GM21381 (cell line): ENCODE data around the gene NLGN1.
"Not testable (repeated sequence)": the region's sequence is repeated elsewhere in the genome, so short reads cannot be mapped to it uniquely, and the experiment has no call there.

ENCODE experiments used
- ATAC-seq: cut with Tn5 transposase; IDR thresholded peaks from one replicate; pipeline ENCODE4 v1.9.1; 2021; ENCODE audit warnings: mild to moderate bottlenecking, moderate library complexity; ENCODE audit not compliant: unreplicated experiment

NLGN1 gene

DNA sequence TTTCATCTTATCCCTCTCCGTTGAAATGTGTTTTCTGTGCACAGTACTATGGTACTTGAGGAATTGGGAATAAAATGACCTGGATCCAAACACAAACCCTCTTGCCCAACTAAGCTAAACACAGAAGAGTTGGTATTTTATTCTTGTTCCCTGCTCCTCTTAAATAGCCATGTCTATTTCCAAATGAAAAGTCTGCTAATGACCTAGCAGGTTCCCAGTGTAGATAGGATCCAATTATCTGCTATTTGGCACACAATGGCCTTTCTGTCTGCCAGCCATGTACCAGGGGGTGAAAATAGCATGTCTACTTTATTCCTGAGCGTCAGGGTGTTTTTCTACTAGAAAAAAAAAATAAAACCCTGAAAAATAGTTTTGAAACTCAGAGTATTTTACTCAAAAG lies 804.6 kb downstream of the NLGN1 start:
- no peak for ATAC-seq

DNA sequence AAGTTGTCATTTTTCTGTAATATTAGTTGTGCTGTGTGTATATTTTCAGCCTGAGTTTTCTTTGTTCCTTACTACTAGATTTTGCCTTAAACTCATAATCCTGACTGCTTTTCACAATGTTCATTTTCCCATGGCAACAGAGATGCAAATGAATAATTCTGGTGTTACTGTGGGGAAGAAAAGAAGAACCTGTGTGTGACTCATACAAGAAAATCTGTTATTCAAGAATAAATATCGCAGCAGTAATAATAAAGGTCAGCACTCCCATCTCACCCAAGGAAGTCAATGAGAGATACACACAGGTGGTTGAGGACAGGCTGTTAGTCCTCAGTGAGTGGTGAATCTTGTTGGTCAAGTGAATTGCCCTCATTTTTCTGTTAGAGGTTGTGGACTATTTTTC lies 805.0 kb downstream of the NLGN1 start:
- no peak for ATAC-seq

DNA sequence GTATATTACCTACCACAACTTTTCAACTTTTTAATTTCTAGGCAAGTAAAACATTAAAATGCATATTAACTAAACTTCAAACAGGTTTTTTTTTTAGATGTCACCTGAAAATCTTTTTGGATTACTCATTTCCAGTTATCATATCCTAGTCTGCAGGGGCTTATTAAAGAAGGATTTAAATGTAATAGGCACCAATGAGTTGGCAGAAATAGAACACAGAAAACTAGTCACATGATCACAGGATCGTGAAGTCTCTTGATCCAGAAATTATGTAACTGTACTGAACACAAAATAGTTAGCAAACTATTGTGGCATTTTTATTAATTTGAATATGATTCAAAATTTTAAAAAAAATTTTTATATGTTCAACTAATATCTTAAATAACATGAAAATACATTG lies 807.2 kb downstream of the NLGN1 start:
- no peak for ATAC-seq

DNA sequence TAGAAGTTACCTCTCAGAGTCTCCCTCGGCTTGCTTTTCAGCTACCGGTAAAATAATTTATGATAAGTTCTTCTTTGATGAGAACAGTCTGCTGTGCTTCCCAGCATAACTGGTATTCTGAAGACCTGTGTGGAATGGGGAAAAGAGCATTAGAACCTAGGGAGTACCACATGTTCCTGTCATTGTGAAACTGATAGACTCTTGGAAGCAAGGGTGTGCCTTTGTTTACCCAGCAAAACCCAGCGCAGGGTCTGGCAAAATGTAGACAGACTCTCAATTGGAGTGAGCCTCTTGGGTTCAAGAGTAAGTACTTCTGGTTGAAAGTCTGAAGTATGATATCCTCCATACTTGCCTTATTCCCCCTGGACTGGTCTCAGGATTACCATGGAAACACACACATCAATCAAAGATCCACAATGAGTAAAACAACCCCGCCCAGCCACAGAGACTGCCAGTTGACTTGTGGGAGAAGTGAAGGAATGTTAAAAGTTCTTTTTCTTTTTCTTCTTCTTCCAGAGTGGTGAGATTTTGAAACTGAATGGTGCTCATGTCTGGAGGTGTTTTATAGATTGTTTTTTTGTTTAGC lies 809.2 kb downstream of the NLGN1 start:
- ATAC-seq: no peak

DNA sequence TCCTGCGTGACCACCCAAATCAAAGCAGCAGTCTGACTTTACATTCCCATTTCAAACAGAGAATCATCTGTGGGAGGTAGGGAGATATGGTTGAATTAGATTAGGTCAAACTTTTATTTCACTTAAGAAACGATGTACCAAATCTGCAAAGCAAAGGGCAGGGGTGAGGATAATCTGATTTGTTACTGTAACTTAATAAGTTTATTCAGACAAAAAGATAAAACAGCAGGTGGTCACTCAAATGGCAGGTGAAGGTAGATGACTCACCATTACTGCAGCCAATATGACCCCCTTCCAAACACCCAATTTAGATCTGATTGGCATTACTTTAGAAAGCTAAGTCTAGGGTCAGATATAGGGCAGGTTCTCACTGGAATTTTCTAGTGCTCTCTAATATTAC lies 810.6 kb downstream of the NLGN1 start:
- no peak for ATAC-seq

DNA sequence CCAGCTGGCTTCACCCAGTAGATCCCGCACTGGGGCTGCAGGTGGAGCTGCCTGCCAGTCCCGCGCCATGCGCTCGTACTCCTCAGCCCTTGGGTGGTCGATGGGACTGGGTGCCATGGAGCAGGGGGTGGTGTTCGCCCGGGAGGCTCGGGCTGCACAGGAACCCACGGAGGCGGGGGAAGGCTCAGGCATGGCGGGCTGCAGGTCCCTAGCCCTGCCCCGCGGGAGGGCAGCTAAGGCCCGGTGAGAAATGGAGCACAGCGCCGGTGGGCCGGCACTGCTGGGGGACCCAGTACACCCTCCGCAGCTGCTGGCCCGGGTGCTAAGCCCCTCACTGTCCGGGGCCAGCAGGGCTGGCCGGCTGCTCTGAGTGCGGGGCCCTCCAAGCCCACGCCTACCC lies 814.4 kb downstream of the NLGN1 start:
- ATAC-seq: not testable (repeated sequence)

DNA sequence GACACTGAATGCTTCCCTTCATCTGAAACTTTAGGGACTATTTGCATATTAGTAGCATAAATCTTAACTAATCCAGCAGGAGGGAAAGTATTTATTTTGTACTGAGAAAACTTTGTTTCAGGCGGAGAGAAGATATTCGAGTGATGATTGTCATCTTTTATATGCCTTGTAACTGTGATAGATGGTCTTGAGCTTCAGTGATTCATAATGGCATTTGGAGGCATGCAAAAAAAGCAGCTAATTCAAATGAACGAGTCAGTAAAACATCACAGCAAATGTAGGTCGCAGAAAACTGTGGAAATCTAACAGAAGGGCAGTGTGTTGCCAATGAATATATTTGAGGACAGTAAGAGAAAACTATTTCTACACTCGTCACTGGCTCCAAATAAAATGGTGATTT lies 817.9 kb downstream of the NLGN1 start:
- no peak for ATAC-seq

DNA sequence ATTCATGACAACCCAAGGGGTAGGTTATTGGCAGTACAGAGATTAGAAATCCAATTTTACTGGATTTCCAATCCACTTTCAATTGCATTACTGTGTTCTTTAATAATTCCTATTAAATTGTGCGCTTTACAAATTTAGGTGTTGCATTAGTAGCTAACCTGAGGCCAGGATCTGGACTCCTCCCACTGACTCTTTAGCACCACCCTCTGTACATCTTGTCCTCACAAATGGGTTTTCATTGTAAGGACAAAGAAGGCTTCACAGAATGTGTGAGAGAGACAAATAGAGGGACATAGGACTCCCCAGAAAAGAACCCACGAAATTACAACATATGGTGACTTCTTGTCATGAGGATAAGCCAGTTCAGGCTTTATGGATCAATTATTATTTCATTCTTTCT lies 818.5 kb downstream of the NLGN1 start:
- no peak for ATAC-seq

DNA sequence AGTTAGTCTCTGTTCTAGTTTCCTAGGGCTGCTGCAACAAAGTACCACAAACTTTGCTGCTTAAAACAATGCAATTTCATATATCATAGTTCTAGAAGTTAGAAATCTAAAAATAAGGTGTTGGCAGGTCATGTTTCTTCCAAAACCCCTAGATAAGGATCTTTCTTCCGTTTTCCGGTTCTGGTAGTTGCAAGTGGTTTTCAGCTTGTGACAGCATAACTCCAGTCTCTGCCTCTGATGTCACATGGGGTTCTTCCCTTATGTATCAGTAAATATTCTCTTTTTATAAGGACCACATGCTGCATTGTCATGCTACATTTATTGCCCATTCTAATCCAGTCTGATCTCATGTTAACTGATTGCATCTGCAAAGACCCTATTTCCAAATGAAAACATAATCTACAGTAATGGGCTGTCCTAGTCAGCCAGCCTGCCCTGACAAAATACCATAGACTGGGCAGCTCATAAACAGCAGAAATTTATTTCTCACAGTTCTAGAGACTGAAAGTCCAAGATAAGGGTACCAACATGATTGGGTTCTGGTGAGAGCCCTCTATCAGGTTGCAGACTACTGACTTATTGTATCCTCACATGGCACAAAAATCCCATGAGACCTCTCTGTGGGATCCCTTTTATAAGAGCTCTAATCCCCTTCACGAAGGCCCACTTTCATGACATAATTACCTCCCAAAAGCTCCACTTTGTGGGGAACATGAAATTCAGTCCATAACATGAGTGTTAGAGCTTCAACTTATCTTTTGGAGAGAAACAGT lies 819.6 kb downstream of the NLGN1 start:
- ATAC-seq: no peak

DNA sequence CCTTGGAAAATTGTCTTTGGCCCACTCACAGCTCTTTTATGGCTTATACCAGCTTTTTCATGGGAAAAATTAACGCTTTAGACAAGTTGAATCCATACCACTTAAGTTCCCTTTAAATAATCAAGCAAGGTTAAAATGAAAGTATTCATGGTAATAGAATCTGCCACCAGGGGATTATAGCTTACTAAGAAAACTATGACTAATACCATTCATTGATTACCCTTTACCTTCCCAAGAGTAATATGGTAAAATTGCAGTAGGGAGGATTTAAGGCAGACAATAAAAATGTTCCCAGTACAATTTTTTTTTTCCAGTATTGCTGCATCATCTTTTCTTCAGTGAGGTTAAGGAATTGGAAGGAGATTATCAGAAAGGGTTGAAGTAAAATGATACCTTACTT lies 820.5 kb downstream of the NLGN1 start:
- ATAC-seq: no peak

DNA sequence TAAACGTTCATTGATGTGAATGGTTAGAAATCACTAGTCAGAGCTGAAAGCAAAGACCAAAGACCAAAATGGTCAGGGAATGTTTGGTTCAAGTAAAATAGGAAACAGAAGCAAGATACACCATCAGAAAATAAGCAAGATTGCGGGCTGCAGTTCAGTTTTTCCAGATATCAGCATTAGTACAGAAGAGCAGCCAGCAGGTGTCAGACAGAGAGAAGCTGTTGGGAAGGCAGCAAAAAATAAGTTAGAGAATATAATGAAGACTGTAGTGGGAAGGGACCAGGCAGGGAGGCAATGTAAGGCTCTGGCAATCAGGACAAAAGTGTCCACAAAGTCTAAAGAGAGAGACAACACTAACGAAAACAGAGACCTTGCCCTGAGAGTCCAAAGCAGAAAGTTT lies 822.2 kb downstream of the NLGN1 start:
- ATAC-seq: no peak

DNA sequence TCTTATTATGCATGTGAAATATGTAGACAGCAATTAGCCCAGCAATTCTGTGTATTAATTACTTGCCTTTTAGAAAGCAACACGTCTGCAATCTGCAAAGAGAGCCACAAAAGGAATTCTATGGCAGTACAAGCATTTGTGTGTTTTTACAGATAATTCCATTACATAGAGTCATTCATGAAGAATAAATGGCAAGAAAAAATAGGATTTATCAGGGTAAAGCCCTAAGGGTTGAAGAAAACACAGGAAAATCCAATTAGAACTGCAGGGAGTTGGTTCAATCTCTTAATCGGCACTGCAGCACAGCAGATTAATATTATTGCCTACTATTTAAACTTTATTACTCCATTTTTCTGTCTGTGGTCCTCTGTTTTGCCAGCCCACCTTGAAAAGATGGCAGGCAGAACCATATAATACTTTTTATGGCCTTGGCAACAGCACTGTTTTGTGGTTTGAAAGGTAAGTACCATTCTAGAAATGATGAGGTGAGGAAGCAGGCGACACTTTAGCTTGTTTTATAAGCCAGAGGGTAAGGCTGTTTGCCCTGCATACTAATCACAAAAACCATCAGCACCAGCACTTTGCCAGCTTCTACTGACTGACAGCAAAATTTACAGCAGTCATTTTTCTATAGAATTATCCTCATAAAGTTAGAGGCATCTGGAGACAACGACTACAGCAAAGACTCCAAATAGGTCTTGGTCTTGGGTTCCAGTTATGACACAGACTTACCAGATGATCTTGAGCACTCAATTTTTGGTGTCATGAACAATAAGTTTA lies 823.4 kb downstream of the NLGN1 start:
- ATAC-seq: no peak

DNA sequence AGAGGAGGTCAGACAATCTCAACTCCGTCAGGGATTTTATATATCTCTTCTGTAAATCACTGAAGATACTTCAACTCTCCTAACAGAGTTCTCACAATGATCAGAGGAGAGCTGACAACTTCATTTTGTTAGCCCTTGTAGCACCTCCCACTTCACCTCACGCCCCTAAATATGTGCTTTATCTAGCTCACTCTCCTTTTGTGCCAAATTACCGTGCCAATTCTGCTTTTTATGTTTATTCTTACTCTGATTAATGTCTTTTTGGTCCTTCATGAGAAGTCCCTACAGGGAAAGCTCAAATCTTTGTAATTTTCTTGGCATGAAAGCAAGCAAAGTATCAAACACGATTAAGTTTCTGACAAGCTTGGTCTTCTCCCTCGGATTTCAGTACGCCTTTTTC lies 825.5 kb downstream of the NLGN1 start:
- no peak for ATAC-seq

DNA sequence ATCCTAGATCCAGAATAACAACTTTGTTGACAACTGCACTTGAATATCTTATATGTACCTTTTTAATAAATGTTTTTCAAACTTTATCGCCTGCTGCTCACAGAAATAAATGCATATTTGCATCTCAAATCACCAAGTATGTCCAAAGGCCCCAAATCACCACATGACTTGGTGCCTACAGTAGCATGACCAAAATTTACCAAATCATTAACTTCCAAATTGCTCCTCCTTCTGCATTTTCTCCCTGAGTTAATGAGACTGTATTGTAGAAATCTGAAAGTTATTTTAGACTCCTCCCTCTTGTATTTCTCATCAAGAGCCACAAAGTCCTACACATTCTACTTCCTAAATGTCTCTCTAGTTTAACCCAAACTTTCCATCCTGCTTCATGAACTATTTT lies 826.1 kb downstream of the NLGN1 start:
- no peak for ATAC-seq

DNA sequence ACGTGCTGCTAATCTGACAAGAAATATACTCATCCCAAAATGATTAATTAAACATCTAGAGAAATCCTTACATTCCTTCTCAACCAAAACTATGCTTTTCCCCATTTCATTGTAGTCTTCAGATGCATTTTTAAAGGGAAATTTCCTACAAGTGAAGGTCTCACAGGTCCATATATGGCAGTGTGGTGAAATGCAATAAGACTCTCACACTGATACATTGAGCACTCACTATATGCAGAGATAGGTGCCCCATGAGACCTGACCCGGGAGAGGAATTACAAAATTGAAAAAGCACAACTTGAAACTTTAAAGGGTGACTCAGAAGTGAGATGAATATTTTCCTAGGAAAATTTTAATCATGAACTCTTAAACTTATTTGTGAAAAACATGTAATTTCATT lies 832.4 kb downstream of the NLGN1 start:
- ATAC-seq: no peak

DNA sequence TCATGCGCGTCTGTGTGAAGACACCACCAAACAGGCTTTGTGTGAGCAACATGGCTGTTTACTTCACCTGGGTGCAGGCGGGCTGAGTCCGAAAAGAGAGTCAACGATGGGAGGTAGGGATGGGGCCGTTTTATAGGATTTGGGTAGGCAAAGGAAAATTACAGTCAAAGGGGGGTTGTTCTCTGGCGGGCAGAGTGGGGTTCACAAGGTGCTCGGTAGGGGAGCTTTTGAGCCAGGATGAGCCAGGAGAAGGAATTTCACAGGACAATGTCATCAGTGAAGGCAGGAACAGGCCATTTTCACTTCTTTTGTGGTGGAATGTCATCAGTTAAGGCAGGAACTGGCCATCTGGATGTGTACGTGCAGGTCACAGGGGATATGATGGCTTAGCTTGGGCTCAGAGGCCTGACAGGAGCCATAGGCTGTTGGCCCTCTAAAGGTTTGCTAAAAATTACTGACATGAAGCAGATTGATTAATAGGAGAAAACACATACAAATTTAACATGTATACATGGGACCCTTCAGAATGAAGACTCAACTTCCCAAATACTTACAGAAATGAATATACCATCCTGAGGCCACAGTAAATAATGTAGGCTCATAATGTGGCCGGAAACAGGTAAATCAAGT lies 834.6 kb downstream of the NLGN1 start:
- not testable (repeated sequence) for ATAC-seq

DNA sequence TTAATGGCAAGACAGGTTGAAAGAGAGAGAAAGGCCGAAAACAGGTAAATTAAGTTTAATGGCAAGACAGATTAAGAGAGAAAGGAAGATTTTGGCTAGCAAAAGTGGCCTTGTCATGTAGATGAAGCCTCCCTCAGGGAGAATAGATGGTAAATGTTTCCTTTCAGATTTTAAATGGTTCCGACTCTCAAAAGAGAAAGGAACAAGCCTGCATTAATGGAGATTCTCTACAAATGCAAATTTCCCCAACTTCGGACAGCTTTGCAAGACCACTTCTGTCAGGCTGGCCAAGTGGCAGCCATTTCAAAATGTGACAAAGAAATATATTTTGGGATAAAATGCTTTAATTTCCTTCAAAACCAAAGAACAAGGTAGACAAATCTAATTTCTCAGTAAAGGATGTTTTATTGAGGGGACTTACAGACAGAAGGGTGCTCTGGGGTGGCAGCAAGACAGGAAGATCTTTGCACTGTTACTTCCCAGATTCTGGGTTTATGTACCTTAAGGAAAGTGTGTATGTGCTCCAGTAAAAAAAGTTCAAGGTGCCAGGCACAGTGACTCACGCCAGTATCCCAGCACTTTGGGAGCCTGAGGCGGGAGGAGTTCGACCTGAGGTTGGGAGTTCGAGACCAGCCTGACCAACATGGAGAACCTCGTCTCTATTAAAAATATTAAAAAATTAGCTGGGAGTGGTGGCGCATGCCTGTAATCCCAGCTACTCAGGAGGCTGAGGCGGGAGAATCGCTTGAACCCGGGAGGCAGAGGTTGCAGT lies 835.3 kb downstream of the NLGN1 start:
- no peak for ATAC-seq

DNA sequence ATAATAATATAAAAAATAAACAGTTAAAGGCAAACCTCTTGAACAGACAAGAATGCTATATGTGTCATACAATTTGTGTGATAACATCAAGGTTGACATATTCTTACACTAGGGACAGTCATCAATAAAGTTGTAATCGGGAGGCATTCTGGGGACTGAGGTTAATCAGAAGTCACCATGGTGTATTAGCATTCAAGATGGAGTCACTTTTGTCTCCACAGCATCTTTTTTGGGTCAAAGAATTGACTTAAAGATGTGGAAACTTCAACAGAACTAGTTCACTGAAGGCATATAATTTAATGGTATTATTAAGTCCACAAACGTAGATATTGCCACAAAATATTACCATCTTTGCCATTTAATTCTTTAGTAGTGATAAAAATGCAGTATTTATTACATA lies 836.0 kb downstream of the NLGN1 start:
- no peak for ATAC-seq

DNA sequence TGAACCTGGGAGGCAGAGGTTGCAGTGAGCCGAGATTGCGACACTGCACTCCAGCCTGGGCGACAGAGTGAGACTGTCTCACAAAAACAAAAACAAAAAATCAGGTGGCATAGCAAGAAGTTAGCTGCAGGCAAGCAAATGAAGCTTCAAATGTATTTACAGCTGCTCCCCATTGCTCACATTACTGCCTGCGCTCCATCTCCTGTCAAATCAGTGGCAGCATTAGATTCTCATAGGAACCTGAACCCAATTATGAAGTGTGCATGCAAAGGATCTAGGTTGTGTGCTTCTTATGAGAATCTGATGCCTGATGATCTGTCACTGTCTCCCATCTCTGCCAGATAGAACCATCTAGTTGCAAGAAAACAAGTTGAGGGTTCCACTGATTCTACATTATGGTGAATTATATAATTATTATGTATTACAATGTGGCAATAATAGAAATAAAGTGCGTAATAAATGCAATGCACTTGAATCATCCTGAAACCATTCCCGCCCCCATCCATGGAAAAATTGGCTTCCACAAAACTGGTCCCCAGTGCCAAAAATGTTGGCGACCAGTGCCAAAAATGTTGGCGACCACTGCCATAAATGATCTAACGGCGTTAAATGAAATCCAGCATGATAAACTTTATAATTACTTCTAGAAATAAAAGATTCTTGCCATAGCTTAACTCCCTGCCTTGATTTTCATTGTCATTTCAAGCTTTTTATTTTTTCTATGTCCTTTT lies 844.9 kb downstream of the NLGN1 start:
- no peak for ATAC-seq

DNA sequence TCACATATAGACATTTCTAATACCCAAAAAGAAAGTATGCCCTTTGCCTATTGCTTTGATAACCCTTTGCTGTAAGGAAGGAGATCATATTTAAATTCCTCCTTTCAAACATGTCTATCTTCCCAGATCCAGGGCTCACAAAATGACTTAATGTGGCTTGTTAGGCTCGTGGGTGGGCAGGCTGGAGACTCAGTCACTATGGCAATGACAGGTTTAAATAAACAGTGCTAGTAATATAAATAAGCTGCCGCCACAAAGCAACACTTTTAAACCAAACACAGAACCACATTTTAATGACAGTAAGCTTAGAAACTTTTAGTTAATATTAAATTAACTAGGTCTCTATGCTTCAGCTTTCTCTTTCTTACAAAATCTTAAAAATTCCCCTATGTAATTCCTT lies 845.6 kb downstream of the NLGN1 start:
- no peak for ATAC-seq
